ENCODE data around the gene MOCOS. TPM values are rescaled to one million over a fixed set of nuclear protein-coding genes. Genes with fewer than 3 reads are reported as not detected.

Gene MOCOS
- total and polyA plus RNA-seq, 2 of the 13 experiments (the other 11 are each of a cell fraction or from before 2014, with no cell fraction given), result 7.7 to 15.4 TPM

DNA sequence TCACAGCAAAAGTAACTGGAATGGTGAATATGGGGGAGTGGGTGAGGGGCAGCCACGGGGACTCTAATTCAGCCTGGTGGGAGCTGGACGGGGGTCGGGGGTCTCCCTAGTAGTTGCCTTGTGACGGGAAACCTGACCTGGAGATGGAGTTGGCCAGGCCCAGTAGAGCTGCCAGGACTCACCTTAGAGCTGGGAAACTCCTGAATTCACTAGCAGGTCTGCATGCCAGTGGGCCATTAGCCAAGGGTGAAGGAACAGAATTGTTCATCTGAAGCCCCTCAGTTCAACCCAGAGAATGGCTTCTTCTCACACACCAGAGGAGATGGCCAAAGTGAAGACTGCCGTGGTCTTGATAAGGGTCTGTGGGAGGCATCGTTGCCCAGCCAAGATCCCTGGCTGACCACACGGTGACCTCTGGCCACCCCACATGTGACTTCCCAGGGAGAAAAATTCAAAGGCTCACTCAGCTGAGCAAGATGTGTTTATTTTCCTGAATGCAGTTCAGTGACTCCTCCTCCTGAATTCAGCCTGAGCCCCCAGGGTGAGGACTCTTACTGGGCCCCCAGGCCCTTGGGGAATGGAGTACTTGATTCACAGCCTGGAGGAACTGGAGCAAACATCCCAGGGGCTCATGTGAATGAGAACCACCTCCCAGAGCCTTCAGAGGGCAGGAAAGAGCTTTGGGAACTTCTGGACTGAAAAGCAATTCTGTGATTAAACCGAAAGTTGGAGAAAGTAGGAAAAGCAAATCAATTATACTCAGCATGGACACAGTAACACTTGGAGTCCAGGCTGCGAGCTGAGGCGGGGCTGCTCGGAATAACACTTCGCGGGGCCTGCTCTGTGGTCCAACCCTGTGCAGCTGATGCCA, 25.2 kb downstream of the MOCOS start:
- intact Hi-C loops (cut with micrococcal nuclease; ENCODE audit: unreplicated experiment), result no loop called here

DNA sequence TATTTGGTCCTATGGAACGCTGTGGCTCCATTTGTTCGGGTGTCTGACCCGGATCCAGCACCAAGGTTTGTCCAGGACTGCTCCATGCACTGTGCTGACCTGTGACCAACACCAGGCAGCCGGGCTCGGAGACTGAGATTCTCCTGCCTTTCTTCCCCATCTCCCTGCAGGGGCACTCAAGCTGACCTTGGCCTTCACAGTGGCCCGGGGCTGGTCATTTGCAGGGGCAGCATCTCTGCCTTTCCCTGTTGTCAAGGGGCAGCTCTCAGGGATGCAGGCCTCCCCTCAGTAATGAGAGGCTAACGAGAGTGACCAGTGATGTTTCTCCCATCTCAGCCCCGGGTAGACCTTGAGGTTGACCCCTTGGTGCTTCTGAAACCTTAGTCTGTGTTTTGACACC, 27.5 kb downstream of the MOCOS start:
- Histone ChIP-seq H3K36me3 (replicated peaks in 1 of 2; ENCODE audit: control insufficient read depth in 1 of 2, insufficient read depth in 2 of 2, low read length in 2 of 2) (peaks cover 5 to 46% of the 10 kb centered on the region in 2 experiments), H3K4me1 (ENCODE audit: insufficient read depth, low read length) (peaks cover 17% of the 10 kb centered on the region), H4K20me1 (ENCODE audit: insufficient read depth, low read length) (no peaks in the 10 kb centered on the region), H3K79me2 (ENCODE audit: insufficient read depth, low read length) (peaks cover 2% of the 10 kb centered on the region), H3K4me3 (replicated peaks in 1 of 3; ENCODE audit: insufficient read depth in 1 of 3, low read depth in 2 of 3, low read length in 3 of 3) (no peak overlapping the region), H3K9me3 (ENCODE audit: low read length) (no peaks in the 10 kb centered on the region), H3K27me3 (ENCODE audit: control insufficient read depth in 1 of 2, insufficient read depth in 2 of 2, low read length in 2 of 2) (no peaks in the 10 kb centered on the region), H2AFZ (ENCODE audit: low read length) (no peak overlapping the region), H3K9ac (ENCODE audit: insufficient read depth, low read depth, low read length) (no peak overlapping the region), H3K4me2 (ENCODE audit: low read depth, low read length) (no peak overlapping the region), H3K27ac (ENCODE audit: extremely low read length, insufficient read depth, low read length) (no peak overlapping the region)
- CTCF ChIA-PET (ENCODE audit: low intra/inter-chr PET ratio, low total read pairs), result no interaction called here
- no peak for FAIRE-seq
- DNase-seq (ENCODE audit: low spot score), result no peak
- intact Hi-C loops (cut with micrococcal nuclease; ENCODE audit: unreplicated experiment) (no loop called here), in situ Hi-C loops (cut with HindIII; ENCODE audit: extremely low pct_ligation_motif_present, low pct_unique_long_range_greater_than_20kb) (no loop called here)
- WGBS (ENCODE audit: low lambda C conversion rate), result 94% methylated on average over 3 of the region's 8 CpGs
- no peak for ATAC-seq
- TF ChIP-seq, protein P1, sequence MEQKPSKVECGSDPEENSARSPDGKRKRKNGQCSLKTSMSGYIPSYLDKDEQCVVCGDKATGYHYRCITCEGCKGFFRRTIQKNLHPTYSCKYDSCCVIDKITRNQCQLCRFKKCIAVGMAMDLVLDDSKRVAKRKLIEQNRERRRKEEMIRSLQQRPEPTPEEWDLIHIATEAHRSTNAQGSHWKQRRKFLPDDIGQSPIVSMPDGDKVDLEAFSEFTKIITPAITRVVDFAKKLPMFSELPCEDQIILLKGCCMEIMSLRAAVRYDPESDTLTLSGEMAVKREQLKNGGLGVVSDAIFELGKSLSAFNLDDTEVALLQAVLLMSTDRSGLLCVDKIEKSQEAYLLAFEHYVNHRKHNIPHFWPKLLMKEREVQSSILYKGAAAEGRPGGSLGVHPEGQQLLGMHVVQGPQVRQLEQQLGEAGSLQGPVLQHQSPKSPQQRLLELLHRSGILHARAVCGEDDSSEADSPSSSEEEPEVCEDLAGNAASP (CRISPR knock-in tag; IDR thresholded peaks at IDR 0.05; ENCODE audit: borderline replicate concordance), result no peak
- no peak for TF ChIP-seq RBFOX2 (IDR thresholded peaks at IDR 0.05; ENCODE audit: low read depth, low read length)
- TF ChIP-seq THYN1 (CRISPR knock-in tag; IDR thresholded peaks at IDR 0.05; ENCODE audit: borderline replicate concordance, low read depth), result no peak
- no peak for TF ChIP-seq CHD4 (IDR thresholded peaks at IDR 0.05; ENCODE audit: borderline replicate concordance, low read length)
- POLR2A ChIA-PET, result no interaction called here
- BruUV-seq (replicated peaks), result no TSS peak

More for the DNA sequence above, 25.2 kb downstream of the MOCOS start:
- Histone ChIP-seq H3K9ac (ENCODE audit: insufficient read depth, low read depth, low read length) (no peak overlapping the region), H3K36me3 (replicated peaks in 1 of 2; ENCODE audit: control insufficient read depth in 1 of 2, insufficient read depth in 2 of 2, low read length in 2 of 2) (peaks cover 5 to 62% of the 10 kb centered on the region in 2 experiments), H3K4me2 (ENCODE audit: low read depth, low read length) (no peak overlapping the region), H3K4me3 (replicated peaks in 1 of 3; ENCODE audit: insufficient read depth in 1 of 3, low read depth in 2 of 3, low read length in 3 of 3) (no peak overlapping the region), H4K20me1 (ENCODE audit: insufficient read depth, low read length) (no peaks in the 10 kb centered on the region), H3K27me3 (ENCODE audit: control insufficient read depth in 1 of 2, insufficient read depth in 2 of 2, low read length in 2 of 2) (no peaks in the 10 kb centered on the region), H3K27ac (ENCODE audit: extremely low read length, insufficient read depth, low read length) (no peak overlapping the region), H3K4me1 (ENCODE audit: insufficient read depth, low read length) (peaks cover 10% of the 10 kb centered on the region), H3K79me2 (ENCODE audit: insufficient read depth, low read length) (peaks cover 2% of the 10 kb centered on the region), H3K9me3 (ENCODE audit: low read length) (no peaks in the 10 kb centered on the region), H2AFZ (ENCODE audit: low read length) (no peak overlapping the region)
- WGBS (ENCODE audit: low lambda C conversion rate), result 97% methylated on average over 9 of the region's 13 CpGs
- TF ChIP-seq ZNF776 (CRISPR knock-in tag; IDR thresholded peaks at IDR 0.05), result no peak
- in situ Hi-C loops (cut with HindIII; ENCODE audit: extremely low pct_ligation_motif_present, low pct_unique_long_range_greater_than_20kb), result no loop called here
- DNase-seq (ENCODE audit: low spot score) (no peak), FAIRE-seq (no peak), ATAC-seq (no peak)
- CTCF ChIA-PET (ENCODE audit: low intra/inter-chr PET ratio, low total read pairs), result no interaction called here
- POLR2A ChIA-PET, result no interaction called here
- no TSS peak for BruUV-seq (replicated peaks)
